HG03139 (cell line): ENCODE data around the gene CHAD.

Experiments
- ATAC-seq: cut with Tn5 transposase; IDR thresholded peaks from one replicate; pipeline ENCODE4 v1.9.1; 2021; ENCODE audit not compliant: unreplicated experiment

The CHAD gene

GRCh38 chr17:50458701-50459676 lies 9.7 kb downstream of the CHAD start:
- no peak for ATAC-seq

DNA sequence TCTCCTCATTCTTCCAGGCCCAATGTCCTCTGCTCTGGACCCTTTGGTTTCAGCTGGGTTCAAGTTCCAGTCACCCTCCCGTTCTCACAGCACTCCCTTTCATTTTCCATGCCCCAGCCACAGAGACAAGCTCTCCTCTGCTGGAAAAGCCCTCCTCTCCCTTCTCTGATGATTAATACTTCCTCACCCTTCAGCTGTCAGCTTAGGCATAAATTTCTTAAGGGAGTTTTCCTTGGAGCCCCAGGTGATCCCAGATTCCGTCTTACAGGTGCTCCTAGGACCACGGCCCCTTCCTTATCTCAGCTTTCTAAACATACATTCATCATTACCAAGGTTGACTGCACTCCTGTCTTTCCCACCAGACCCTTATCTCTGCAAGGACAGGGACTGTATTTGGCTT lies 10.4 kb downstream of the CHAD start:
- no peak for ATAC-seq

DNA sequence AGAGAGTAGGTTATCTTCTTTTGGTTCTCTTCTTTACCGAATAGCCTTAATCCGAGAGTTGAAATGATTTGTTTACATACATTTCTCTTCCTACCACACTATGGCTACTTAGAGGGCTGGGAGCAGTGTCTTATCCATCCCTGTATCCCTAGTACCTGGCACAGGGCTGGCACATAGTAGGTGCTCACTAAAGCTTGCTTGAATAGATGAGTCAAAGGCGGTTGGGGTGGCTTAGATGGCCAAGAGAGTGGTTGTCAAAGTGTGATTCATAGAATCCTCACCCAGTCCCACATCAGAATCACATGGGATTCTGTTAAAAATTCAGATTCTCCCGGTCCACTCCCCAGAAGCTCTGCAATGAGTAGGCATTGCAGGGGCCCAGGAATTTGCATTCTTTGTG lies 11.1 kb downstream of the CHAD start:
- ATAC-seq: no peak

GRCh38 chr17:50453901-50454300 lies 14.8 kb downstream of the CHAD start:
- no peak for ATAC-seq

- ATAC-seq: no peak
Observed at GRCh38 chr17:50452630-50453300, 15.9 kb downstream of the CHAD start.

DNA sequence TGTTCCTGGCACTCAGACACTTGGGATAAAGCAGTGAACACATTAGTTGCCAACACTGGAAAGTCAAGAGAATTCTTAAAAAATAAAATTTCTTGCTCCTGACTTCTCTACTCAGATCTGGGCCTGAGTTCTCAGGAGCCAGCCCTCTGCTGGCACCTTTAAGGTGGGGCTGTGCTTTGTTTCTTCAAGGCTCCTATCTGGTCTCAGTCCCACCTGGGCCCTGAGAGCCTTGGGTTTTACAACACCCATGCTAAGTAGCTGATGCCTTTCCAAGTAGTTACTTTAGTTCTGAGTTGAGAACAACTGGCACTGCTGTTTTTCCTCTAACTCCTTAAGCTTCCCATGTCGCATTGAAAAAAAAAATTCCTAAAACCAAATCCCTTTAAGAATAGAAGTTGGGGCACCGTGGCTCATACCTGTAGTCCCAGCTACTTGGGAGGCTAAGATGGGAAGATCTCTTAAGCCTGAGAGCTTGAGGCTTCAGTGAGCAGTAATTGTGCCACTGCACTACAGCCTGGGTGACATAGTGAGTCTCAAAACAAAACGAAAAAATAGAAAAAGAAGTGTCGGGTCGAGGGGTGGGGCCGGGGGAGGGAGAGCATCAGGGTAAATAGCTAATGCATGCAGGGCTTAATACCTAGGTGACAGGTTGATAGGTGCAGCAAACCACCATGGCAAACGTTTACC lies 16.6 kb downstream of the CHAD start:
- no peak for ATAC-seq

GRCh38 chr17:50448643-50449042 lies 20.0 kb downstream of the CHAD start:
- ATAC-seq: no peak

- no peak for ATAC-seq
Observed at GRCh38 chr17:50447870-50448595, 20.6 kb downstream of the CHAD start.

GRCh38 chr17:50445730-50446325 lies 22.9 kb downstream of the CHAD start:
- ATAC-seq: no peak

DNA sequence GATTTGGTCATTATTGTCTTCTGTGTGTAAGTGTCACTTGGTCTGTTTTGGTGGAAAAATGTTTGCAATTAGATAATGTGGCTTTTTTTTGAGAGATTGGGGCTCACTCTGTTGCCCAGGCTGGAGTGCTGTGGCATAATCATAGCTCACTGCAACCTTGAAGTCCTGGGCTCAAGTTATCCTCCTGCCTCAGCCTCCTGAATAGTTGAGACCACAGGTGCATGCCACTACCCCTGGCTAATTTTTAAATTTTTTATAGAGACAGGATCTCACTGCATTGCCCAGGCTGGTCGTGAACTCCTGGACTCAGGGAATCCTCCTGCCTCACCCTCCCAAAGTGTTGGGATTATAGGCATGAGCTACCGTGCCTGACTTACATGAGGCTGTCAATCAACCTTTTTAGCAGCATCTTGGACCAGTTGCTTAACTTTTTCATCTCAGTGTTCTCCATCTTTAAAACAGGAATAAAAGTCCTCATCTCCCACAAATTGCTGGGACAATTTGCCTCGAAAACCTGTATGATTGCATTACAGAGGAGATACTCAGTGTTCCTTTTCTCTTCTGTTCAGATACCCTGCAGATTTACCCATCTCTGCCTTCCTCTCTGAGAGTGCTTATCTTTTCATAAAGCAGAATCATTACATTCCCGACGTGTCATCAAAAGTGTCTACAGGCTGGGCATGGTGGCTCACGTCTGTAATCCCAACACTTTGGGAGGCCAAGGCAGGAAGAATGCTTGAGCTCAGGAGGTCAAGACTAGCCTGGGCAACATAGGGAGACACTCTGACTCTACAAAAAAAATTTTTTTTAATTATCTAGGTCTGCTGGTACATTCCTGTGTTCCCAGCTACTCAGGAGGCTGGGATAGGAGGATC lies 23.6 kb downstream of the CHAD start:
- no peak for ATAC-seq

GRCh38 chr17:50443505-50443974 lies 25.1 kb downstream of the CHAD start:
- ATAC-seq: no peak

- no peak for ATAC-seq
Observed at GRCh38 chr17:50440838-50441829, 27.5 kb downstream of the CHAD start.

DNA sequence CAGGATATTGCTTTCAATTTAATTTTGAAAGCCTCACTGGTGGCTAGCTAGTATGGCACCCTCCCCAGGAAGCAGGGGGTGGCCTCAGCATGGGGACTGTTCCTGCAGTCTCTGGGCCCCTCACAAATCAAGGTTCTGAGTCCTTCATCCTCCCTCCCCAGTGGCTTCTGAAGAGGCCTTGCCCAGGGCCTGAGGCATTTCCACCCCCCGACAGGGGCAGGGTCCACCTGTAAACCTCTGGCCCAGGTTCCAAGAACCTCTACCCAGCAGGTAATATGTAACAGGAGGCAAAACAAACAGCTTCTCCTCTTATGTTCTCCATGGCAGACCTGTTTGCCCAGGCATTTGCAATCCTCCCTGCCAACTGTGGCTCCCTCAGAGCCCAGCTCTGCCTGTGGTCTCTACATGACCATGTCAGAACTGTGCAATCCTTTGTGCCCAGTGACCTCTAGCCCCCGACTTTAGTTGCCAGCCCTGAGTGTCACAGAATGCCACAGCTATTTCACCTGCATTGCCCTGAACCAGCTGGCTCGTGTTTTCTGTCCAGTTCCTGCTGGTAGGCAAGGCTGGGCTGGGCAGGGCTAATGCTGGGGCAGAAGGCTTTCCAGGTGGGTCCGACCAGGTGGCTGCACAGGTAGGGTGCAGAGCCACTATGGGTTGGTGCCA lies 28.4 kb downstream of the CHAD start:
- ATAC-seq: no peak

DNA sequence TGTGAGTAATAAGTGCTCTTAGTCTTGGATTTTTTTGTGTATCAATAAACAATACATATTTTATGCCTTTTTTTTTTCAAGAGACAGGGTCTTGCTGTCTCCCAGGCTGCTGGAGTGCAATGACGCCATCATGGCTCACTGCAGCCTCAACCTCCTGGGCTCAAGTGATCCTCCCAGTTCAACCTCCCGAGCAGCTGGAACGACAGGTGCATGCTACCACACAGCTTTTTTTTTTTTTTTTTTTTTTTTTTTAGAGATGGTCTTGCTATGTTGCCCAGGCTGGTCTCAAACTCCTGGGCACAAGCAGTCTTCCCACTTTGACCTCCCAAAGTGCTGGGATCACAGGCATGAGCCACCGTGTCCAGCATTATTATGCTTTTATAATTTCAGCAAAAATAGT lies 29.7 kb downstream of the CHAD start:
- ATAC-seq: no peak

- no peak for ATAC-seq
Observed at GRCh38 chr17:50437409-50437808, 31.3 kb downstream of the CHAD start.

DNA sequence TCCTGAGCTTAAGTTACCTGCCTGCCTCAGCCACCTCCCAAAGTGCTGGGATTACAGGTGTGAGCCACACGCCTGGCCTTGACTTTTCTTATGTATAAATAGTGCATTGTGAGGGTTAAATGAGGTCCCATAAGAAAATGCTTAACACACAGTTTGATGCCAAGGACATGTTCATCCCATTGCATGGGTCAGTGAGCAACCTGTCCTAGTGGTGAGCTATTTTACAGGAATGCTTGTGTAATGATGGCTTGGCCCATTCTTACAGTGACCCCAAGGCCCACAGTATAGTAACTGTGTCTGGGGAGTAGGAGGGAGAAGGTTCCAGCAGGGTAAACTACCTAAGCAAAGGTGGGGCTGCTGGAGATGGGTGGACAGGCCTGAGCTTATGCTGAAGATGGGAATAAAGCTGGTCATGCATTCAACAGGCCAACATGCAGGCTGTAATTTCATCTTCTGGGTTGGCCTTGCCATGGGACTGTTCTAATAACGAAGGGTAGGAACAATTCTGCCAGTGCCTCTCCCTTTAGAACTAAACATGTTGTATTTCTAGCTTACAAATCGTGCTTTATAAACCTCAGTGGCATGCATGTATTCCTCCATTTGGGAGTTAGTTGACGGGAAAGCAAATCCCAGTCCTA lies 36.4 kb downstream of the CHAD start:
- ATAC-seq: no peak
